ENCODE measurements around the gene WNK1.
"Not testable (repeated sequence)": the region's sequence is repeated elsewhere in the genome, so short reads cannot be mapped to it uniquely, and the experiment has no call there.

WNK1 gene

DNA sequence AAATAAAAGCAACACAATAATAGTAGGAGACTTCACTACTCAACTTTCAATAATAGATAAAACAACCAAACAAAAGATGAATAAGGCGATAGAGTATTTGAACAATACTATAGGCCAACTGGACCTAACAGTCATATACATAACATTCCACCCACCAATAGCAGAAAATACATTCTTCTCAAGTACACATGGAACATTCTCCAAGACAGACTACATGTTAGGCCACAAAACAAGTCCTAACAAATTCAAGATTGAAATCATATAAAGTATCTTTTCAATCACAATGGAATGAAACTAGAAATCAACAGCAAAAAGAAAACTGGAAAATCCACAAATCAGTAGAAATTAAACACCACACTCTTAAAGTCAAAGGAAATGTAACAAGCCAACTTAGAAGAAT is 168.3 kb downstream of the WNK1 start:
- no peak for TF ChIP-seq CTCF (IDR thresholded peaks at IDR 0.05; ENCODE audit: low read depth, low read length, missing control alignments)
- no peak overlapping the region for H3K4me3 ChIP-seq (ENCODE audit: low read depth, low read length)
- DNase-seq (ENCODE audit: low read depth) = no peak

- DNase-seq (ENCODE audit: low read depth) = no peak
- TF ChIP-seq CTCF (IDR thresholded peaks at IDR 0.05; ENCODE audit: low read depth, low read length, missing control alignments) = no peak
Measured at GRCh38 chr12:922285-922684, 169.9 kb downstream of the WNK1 start.

DNA sequence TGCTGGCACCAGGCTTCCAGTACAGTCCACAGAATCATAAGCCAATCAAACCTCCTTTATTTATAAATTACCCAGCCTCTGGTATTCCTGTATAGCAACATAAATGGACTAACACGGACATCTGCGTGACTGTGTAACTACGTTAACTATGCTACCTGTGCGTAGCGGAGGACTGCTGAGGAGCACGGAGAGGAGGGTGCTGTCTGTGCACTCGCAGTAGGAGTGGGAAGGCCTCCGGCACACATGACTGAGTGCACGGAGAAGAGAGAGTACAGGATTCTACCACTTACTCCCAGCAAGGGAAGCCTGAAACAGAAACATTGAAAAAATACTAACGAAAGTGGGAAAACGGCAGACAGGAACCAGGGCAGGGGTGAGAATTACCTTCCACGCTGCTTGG is 174.3 kb downstream of the WNK1 start:
- DNase-seq (ENCODE audit: low read depth) = no peak
- H3K4me3 ChIP-seq (ENCODE audit: low read depth, low read length) = no peak overlapping the region
- TF ChIP-seq CTCF (IDR thresholded peaks at IDR 0.05; ENCODE audit: low read depth, low read length, missing control alignments) = no peak

More at GRCh38 chr12:922285-922684, 169.9 kb downstream of the WNK1 start:
- no peak overlapping the region for H3K4me3 ChIP-seq (ENCODE audit: low read depth, low read length)

GRCh38 chr12:931060-931459 is 178.7 kb downstream of the WNK1 start:
- H3K4me3 ChIP-seq (ENCODE audit: low read depth, low read length) = no peak overlapping the region
- no peak for DNase-seq (ENCODE audit: low read depth)
- TF ChIP-seq CTCF (IDR thresholded peaks at IDR 0.05; ENCODE audit: low read depth, low read length, missing control alignments) = no peak

DNA sequence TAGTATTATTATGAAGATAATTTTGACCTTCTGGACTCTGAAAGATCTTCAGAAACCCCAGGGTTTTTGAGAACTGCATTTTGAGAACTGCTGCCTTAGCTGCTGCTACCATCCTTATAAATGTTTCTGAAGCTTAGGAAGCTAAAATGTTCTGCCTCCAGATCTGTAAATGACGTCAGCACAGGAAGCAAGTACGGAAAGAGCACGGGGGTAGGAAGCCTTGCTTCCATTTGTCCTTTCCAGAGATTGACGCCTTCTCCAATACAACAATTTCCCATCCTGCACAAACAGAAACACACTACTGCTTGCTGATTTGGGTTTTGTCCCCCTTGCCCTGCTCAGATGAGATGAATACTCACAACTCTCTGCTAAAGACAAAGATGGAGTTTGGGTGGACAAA is 179.2 kb downstream of the WNK1 start:
- DNase-seq (ENCODE audit: low read depth) = no peak
- no peak for TF ChIP-seq CTCF (IDR thresholded peaks at IDR 0.05; ENCODE audit: low read depth, low read length, missing control alignments)

GRCh38 chr12:935891-936290 is 183.5 kb downstream of the WNK1 start:
- not testable (repeated sequence) for DNase-seq (ENCODE audit: low read depth); H3K4me3 ChIP-seq (ENCODE audit: low read depth, low read length)

More for the DNA sequence above, 179.2 kb downstream of the WNK1 start:
- H3K4me3 ChIP-seq (ENCODE audit: low read depth, low read length) = no peak overlapping the region

- H3K4me3 ChIP-seq (ENCODE audit: low read depth, low read length) = no peak overlapping the region
- no peak for TF ChIP-seq CTCF (IDR thresholded peaks at IDR 0.05; ENCODE audit: low read depth, low read length, missing control alignments)
- DNase-seq (ENCODE audit: low read depth) = no peak
Measured at GRCh38 chr12:936377-937345, 184.3 kb downstream of the WNK1 start.

Data from GM12864 (cell line).